ENCODE data around the gene ADCYAP1R1. TPM values are rescaled to one million over a fixed set of nuclear protein-coding genes. Genes with fewer than 3 reads are reported as not detected.

The ADCYAP1R1 gene
- total RNA-seq, 5 donors from 2014 or later (not counting 1 experiment from before 2014, with no cell fraction given) = not detected

DNA sequence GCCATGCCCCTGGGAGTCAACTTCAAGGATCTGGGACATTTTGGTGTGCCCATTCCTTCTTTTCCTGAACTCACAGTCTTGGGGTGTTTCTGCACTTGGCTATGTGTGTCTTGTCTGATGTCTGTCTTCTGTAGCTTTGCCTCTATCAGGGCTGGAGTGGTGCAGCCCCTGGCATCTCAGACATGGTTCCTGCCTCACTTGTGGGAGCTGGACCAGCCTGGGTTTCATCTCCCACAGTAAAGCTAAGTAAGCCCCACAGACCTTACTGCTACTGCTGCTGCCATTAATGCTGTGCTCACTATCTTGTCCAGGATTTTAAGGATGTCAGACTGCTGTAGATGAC is 59.0 kb downstream of the ADCYAP1R1 start:
- no peak overlapping the region for H3K27ac ChIP-seq (ENCODE audit: low read length)
- no peak overlapping the region for H3K4me3 ChIP-seq (ENCODE audit: control insufficient read depth in 1 of 2, extremely low read depth in 1 of 2, low read length in 1 of 2)
- ATAC-seq (replicated peaks in 1 of 4) = no peak
- Mint-ChIP-seq H3K9me3 (no peaks in the 10 kb centered on the region), H3K27me3 (peaks cover 0 to 4% of the 10 kb centered on the region in 2 donors), H3K36me3 (no peaks in the 10 kb centered on the region), H3K4me3 (no peak overlapping the region), H3K27ac (no peak overlapping the region), H3K4me1 (no peaks in the 10 kb centered on the region)
- H3K4me1 ChIP-seq (ENCODE audit: control insufficient read depth in 1 of 2, extremely low read depth in 1 of 2, insufficient read depth in 2 of 2, low read length in 2 of 2) = no peaks in the 10 kb centered on the region
- no peaks in the 10 kb centered on the region for H3K36me3 ChIP-seq (ENCODE audit: control insufficient read depth in 2 of 2, extremely low read depth in 1 of 2, insufficient read depth in 1 of 2, low read length in 1 of 2)
- POLR2A ChIA-PET = no interaction called here
- H3K27me3 ChIP-seq (replicated peaks in 1 of 2; ENCODE audit: control insufficient read depth in 2 of 2, extremely low read depth in 1 of 2, insufficient read depth in 2 of 2, low read length in 1 of 2) = peaks cover 0 to 7% of the 10 kb centered on the region in 2 experiments
- no peak for DNase-seq
- CTCF ChIA-PET = no interaction called here
- no peaks in the 10 kb centered on the region for H3K9me3 ChIP-seq

- Mint-ChIP-seq H3K4me1 (no peaks in the 10 kb centered on the region), H3K36me3 (no peaks in the 10 kb centered on the region), H3K9me3 (no peaks in the 10 kb centered on the region), H3K27me3 (peaks cover 4% of the 10 kb centered on the region in 2 donors), H3K27ac (no peak overlapping the region), H3K4me3 (no peak overlapping the region)
- no peak overlapping the region for H3K4me3 ChIP-seq (ENCODE audit: control insufficient read depth in 1 of 2, extremely low read depth in 1 of 2, low read length in 1 of 2)
- no peaks in the 10 kb centered on the region for H3K4me1 ChIP-seq (ENCODE audit: control insufficient read depth in 1 of 2, extremely low read depth in 1 of 2, insufficient read depth in 2 of 2, low read length in 2 of 2)
- H3K27ac ChIP-seq (ENCODE audit: low read length) = no peak overlapping the region
- H3K9me3 ChIP-seq = no peaks in the 10 kb centered on the region
- CTCF ChIA-PET = no interaction called here
- ATAC-seq (replicated peaks in 1 of 4) (no peak), DNase-seq (no peak)
- POLR2A ChIA-PET = no interaction called here
- H3K36me3 ChIP-seq (ENCODE audit: control insufficient read depth in 2 of 2, extremely low read depth in 1 of 2, insufficient read depth in 1 of 2, low read length in 1 of 2) = no peaks in the 10 kb centered on the region
- WGBS (ENCODE audit: insufficient coverage) = no CpG with 5 or more reads among the region's 1 CpG
- H3K27me3 ChIP-seq (replicated peaks in 1 of 2; ENCODE audit: control insufficient read depth in 2 of 2, extremely low read depth in 1 of 2, insufficient read depth in 2 of 2, low read length in 1 of 2) = peaks cover 0 to 6% of the 10 kb centered on the region in 2 experiments
Measured at GRCh38 chr7:31113660-31114059, 61.6 kb downstream of the ADCYAP1R1 start.

DNA sequence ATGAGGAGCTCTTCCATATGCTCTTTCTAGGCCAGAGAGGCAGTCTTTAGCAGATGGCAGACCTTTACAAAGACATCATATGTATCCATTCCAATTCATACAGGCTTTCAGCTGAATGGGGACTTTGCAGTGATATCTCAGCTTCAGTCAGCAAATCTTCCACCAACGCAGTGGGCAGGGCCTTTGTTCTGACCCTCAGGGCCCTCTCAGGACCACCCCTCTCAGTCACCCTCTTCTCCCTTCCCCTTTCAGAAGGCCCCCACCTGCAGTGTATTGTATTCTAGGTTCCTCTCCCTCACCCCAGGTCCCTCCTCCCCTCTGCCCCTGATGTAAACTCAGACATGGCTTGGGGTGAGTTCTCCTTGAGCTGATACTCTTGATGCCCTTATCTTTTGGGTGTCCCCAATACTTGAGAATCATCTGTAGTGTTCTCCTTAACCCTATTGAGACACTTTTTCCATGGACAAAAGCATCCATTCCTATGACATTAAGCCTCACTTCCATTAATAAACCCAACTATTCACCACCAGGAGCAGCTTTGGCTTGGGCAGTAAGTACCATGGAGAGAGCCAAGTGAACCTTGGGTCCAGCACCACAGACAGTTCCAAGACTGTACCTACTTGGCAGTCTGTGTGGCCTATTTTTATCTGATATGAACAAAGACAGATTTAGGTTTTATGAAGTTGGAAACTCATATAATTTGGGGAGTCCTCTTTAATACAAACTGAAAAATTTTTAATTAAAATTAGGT is 62.7 kb downstream of the ADCYAP1R1 start:
- peaks cover 4% of the 10 kb centered on the region in 2 donors for H3K27me3 Mint-ChIP-seq
- H3K4me1 Mint-ChIP-seq = no peaks in the 10 kb centered on the region
- no peak overlapping the region for H3K27ac Mint-ChIP-seq
- WGBS (ENCODE audit: insufficient coverage) = 86% methylated on average over 1 of the region's 1 CpG
- H3K9me3 ChIP-seq = no peaks in the 10 kb centered on the region
- no peak overlapping the region for H3K27ac ChIP-seq (ENCODE audit: low read length)
- ChIA-PET CTCF (interaction anchor here in 1 of 2 donors (0.6 kb wide), 1 partner anchor 130 kb away, joined by 5 read pairs; no protein-coding TSS in a partner anchor), POLR2A (no interaction called here)
- no peak for ATAC-seq (replicated peaks in 1 of 4)
- H3K4me3 ChIP-seq (ENCODE audit: control insufficient read depth in 1 of 2, extremely low read depth in 1 of 2, low read length in 1 of 2) = no peak overlapping the region
- no peaks in the 10 kb centered on the region for H3K9me3 Mint-ChIP-seq
- no peak for DNase-seq
- peaks cover 0 to 2% of the 10 kb centered on the region in 2 experiments for H3K27me3 ChIP-seq (replicated peaks in 1 of 2; ENCODE audit: control insufficient read depth in 2 of 2, extremely low read depth in 1 of 2, insufficient read depth in 2 of 2, low read length in 1 of 2)
- no peaks in the 10 kb centered on the region for H3K4me1 ChIP-seq (ENCODE audit: control insufficient read depth in 1 of 2, extremely low read depth in 1 of 2, insufficient read depth in 2 of 2, low read length in 2 of 2)
- no peaks in the 10 kb centered on the region for H3K36me3 Mint-ChIP-seq
- no peak overlapping the region for H3K4me3 Mint-ChIP-seq
- H3K36me3 ChIP-seq (ENCODE audit: control insufficient read depth in 2 of 2, extremely low read depth in 1 of 2, insufficient read depth in 1 of 2, low read length in 1 of 2) = no peaks in the 10 kb centered on the region

GRCh38 chr7:31116615-31117014 is 64.5 kb downstream of the ADCYAP1R1 start:
- WGBS (ENCODE audit: insufficient coverage) = 49% methylated on average over 2 of the region's 3 CpGs
- Mint-ChIP-seq H3K27ac (no peak overlapping the region), H3K4me1 (no peaks in the 10 kb centered on the region), H3K9me3 (no peaks in the 10 kb centered on the region), H3K4me3 (no peak overlapping the region), H3K27me3 (peaks cover 4% of the 10 kb centered on the region in 2 donors), H3K36me3 (no peaks in the 10 kb centered on the region)
- Histone ChIP-seq H3K27me3 (replicated peaks in 1 of 2; ENCODE audit: control insufficient read depth in 2 of 2, extremely low read depth in 1 of 2, insufficient read depth in 2 of 2, low read length in 1 of 2) (peaks cover 0 to 7% of the 10 kb centered on the region in 2 experiments), H3K9me3 (no peaks in the 10 kb centered on the region), H3K27ac (ENCODE audit: low read length) (no peak overlapping the region), H3K36me3 (ENCODE audit: control insufficient read depth in 2 of 2, extremely low read depth in 1 of 2, insufficient read depth in 1 of 2, low read length in 1 of 2) (no peaks in the 10 kb centered on the region), H3K4me3 (ENCODE audit: control insufficient read depth in 1 of 2, extremely low read depth in 1 of 2, low read length in 1 of 2) (no peak overlapping the region), H3K4me1 (ENCODE audit: control insufficient read depth in 1 of 2, extremely low read depth in 1 of 2, insufficient read depth in 2 of 2, low read length in 2 of 2) (no peaks in the 10 kb centered on the region)
- ATAC-seq (replicated peaks in 1 of 4) = no peak
- ChIA-PET POLR2A (no interaction called here), CTCF (no interaction called here)
- DNase-seq = no peak

DNA sequence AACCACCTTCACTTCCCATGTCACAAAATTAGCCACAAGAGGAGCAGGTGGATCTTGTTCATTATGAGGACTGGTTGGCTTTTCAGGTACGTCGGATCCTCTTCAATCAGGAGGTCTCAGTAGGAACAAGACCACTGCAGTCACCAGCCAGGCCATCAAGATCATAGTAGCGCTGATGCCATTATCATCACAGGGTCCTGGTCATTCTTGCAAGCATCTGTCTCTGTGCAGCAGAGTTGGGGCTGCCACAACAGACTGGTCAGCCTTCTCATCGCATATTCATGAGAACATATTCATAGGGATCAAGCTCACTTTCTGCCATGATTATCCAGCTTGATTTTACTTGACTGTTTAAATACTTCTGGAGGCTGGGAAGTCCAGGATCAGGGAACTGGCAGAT is 67.1 kb downstream of the ADCYAP1R1 start:
- peaks cover 0 to 14% of the 10 kb centered on the region in 2 experiments for H3K27me3 ChIP-seq (replicated peaks in 1 of 2; ENCODE audit: control insufficient read depth in 2 of 2, extremely low read depth in 1 of 2, insufficient read depth in 2 of 2, low read length in 1 of 2)
- CTCF ChIA-PET = interaction anchor here (0.6 to 5.8 kb wide), 4 partner anchors 15 to 135 kb away, joined by 3 to 75 read pairs (median 4); no protein-coding TSS in a partner anchor
- Mint-ChIP-seq H3K4me3 (no peak overlapping the region), H3K36me3 (no peaks in the 10 kb centered on the region), H3K4me1 (peaks cover 0 to 7% (median 0%) of the 10 kb centered on the region in 3 donors), H3K27ac (no peak overlapping the region), H3K27me3 (peaks cover 8 to 14% of the 10 kb centered on the region in 2 donors), H3K9me3 (no peaks in the 10 kb centered on the region)
- H3K9me3 ChIP-seq = no peaks in the 10 kb centered on the region
- no peak overlapping the region for H3K27ac ChIP-seq (ENCODE audit: low read length)
- no peaks in the 10 kb centered on the region for H3K36me3 ChIP-seq (ENCODE audit: control insufficient read depth in 2 of 2, extremely low read depth in 1 of 2, insufficient read depth in 1 of 2, low read length in 1 of 2)
- no peak overlapping the region for H3K4me3 ChIP-seq (ENCODE audit: control insufficient read depth in 1 of 2, extremely low read depth in 1 of 2, low read length in 1 of 2)
- DNase-seq (no peak), ATAC-seq (replicated peaks in 1 of 4) (no peak)
- POLR2A ChIA-PET = no interaction called here
- no peaks in the 10 kb centered on the region for H3K4me1 ChIP-seq (ENCODE audit: control insufficient read depth in 1 of 2, extremely low read depth in 1 of 2, insufficient read depth in 2 of 2, low read length in 2 of 2)
- 86% methylated on average over 3 of the region's 4 CpGs for WGBS (ENCODE audit: insufficient coverage)

GRCh38 chr7:31120800-31121513 is 68.8 kb downstream of the ADCYAP1R1 start:
- no CpG with 5 or more reads among the region's 3 CpGs for WGBS (ENCODE audit: insufficient coverage)
- Histone ChIP-seq H3K4me1 (ENCODE audit: control insufficient read depth in 1 of 2, extremely low read depth in 1 of 2, insufficient read depth in 2 of 2, low read length in 2 of 2) (no peaks in the 10 kb centered on the region), H3K4me3 (ENCODE audit: control insufficient read depth in 1 of 2, extremely low read depth in 1 of 2, low read length in 1 of 2) (no peak overlapping the region), H3K36me3 (ENCODE audit: control insufficient read depth in 2 of 2, extremely low read depth in 1 of 2, insufficient read depth in 1 of 2, low read length in 1 of 2) (no peaks in the 10 kb centered on the region), H3K9me3 (no peaks in the 10 kb centered on the region), H3K27ac (ENCODE audit: low read length) (no peak overlapping the region), H3K27me3 (replicated peaks in 1 of 2; ENCODE audit: control insufficient read depth in 2 of 2, extremely low read depth in 1 of 2, insufficient read depth in 2 of 2, low read length in 1 of 2) (peaks cover 0 to 14% of the 10 kb centered on the region in 2 experiments)
- no peak overlapping the region for H3K4me3 Mint-ChIP-seq
- DNase-seq (no peak), ATAC-seq (replicated peaks in 1 of 4) (no peak)
- peaks cover 10% of the 10 kb centered on the region in 2 donors for H3K27me3 Mint-ChIP-seq
- H3K36me3 Mint-ChIP-seq = no peaks in the 10 kb centered on the region
- POLR2A ChIA-PET = interaction anchor here in 1 of 2 donors (0.7 kb wide), 1 partner anchor 8 kb away, joined by 5 read pairs; no protein-coding TSS in a partner anchor
- peaks cover 0 to 7% (median 0%) of the 10 kb centered on the region in 3 donors for H3K4me1 Mint-ChIP-seq
- CTCF ChIA-PET = interaction anchor here (0.8 to 5.8 kb wide), 10 partner anchors 9 to 321 kb away, joined by 3 to 75 read pairs (median 4); no protein-coding TSS in a partner anchor
- H3K9me3 Mint-ChIP-seq = no peaks in the 10 kb centered on the region
- no peak overlapping the region for H3K27ac Mint-ChIP-seq
